Activated CD8-positive, alpha-beta memory T cell treated with anti-CD3 and anti-CD28 coated beads, Interleukin-2, amount 10 ng/mL, durations not matched to agents 7 days and 5 days (primary cell): ENCODE results near the gene ZNF33A. TPM values are rescaled to one million over a fixed set of nuclear protein-coding genes. Genes with fewer than 3 reads are reported as not detected.
"Not testable (repeated sequence)": the region's sequence is repeated elsewhere in the genome, so short reads cannot be mapped to it uniquely, and the experiment has no call there.

Experiments used
- ATAC-seq: fragments of 150-1000 bp; cut with Tn5 transposase; one replicate; pipeline ENCODE4 v1.10.0; 2021; ENCODE audit warnings: moderate library complexity
- CTCF ChIA-PET: fragments of 350-600 bp; sonication (Branson Sonifier 250); formaldehyde crosslinking; loops from one replicate; lab custom pipeline; 2021; ENCODE audit warnings: antibody characterized with exemption; lab: Charles Lee
- DNase-seq: peaks from one replicate; pipeline ENCODE4 v3.0.0-alpha.2; 2020
- H3K27ac Mint-ChIP-seq: one replicate; pipeline ENCODE4 v1.8.0; 2021; ENCODE audit warnings: mild to moderate bottlenecking, mixed read lengths
- H3K27me3 Mint-ChIP-seq: one replicate; pipeline ENCODE4 v1.8.0; 2021; ENCODE audit warnings: mixed read lengths
- H3K36me3 Mint-ChIP-seq: one replicate; pipeline ENCODE4 v1.8.0; 2021; ENCODE audit warnings: mild to moderate bottlenecking, mixed read lengths
- H3K4me1 Mint-ChIP-seq: one replicate; pipeline ENCODE4 v1.8.0; 2021; ENCODE audit warnings: mixed read lengths
- H3K4me3 Mint-ChIP-seq: one replicate; pipeline ENCODE4 v1.8.0; 2021; ENCODE audit warnings: mild to moderate bottlenecking, moderate library complexity, mixed read lengths
- H3K9me3 Mint-ChIP-seq: one replicate; pipeline ENCODE4 v1.8.0; 2022; ENCODE audit warnings: low read depth, mixed read lengths
- total RNA-seq, 2 experiments: library from RNA; stranded (reverse); gene quantifications; one replicate each; pipeline ENCODE4 v1.2.3, GENCODE V29; 2021

ZNF33A gene
- total RNA-seq, 2 experiments from 2014 or later: 21.4 to 27.1 TPM

GRCh38 chr10:38069663-38070062 is 59.2 kb downstream of the ZNF33A start:
- H3K4me1 Mint-ChIP-seq, H3K4me3 Mint-ChIP-seq, H3K36me3 Mint-ChIP-seq, H3K27me3 Mint-ChIP-seq, DNase-seq, ATAC-seq, H3K27ac Mint-ChIP-seq, CTCF ChIA-PET, H3K9me3 Mint-ChIP-seq: not testable (repeated sequence)

- ATAC-seq (no peak), DNase-seq (no peak)
- H3K4me3 Mint-ChIP-seq: no peak overlapping the region
- H3K36me3 Mint-ChIP-seq: peaks cover under 1% of the 10 kb centered on the region
- H3K9me3 Mint-ChIP-seq: peaks cover 7% of the 10 kb centered on the region
- no peaks in the 10 kb centered on the region for H3K27me3 Mint-ChIP-seq
- peaks cover 2% of the 10 kb centered on the region for H3K4me1 Mint-ChIP-seq
- CTCF ChIA-PET: no interaction called here
- H3K27ac Mint-ChIP-seq: no peak overlapping the region
These were observed 60.0 kb downstream of the ZNF33A start for GRCh38 chr10:38070501-38070900.

- H3K27me3 Mint-ChIP-seq: no peaks in the 10 kb centered on the region
- no peak overlapping the region for H3K4me3 Mint-ChIP-seq
- CTCF ChIA-PET: no interaction called here
- H3K9me3 Mint-ChIP-seq: peaks cover 5% of the 10 kb centered on the region
- no peaks in the 10 kb centered on the region for H3K36me3 Mint-ChIP-seq
- ATAC-seq (no peak), DNase-seq (no peak)
- no peak overlapping the region for H3K27ac Mint-ChIP-seq
- peaks cover 2% of the 10 kb centered on the region for H3K4me1 Mint-ChIP-seq
These were observed 62.1 kb downstream of the ZNF33A start for GRCh38 chr10:38072552-38072951.

- Mint-ChIP-seq H3K36me3 (peaks cover 3% of the 10 kb centered on the region), H3K27me3 (no peaks in the 10 kb centered on the region), H3K9me3 (peaks cover 5% of the 10 kb centered on the region), H3K27ac (no peak overlapping the region), H3K4me1 (no peaks in the 10 kb centered on the region), H3K4me3 (no peak overlapping the region)
- DNase-seq (no peak), ATAC-seq (no peak)
- CTCF ChIA-PET: no interaction called here
These were observed 66.2 kb downstream of the ZNF33A start for GRCh38 chr10:38076687-38077086.

- not testable (repeated sequence) for H3K27me3 Mint-ChIP-seq, ATAC-seq, DNase-seq, H3K9me3 Mint-ChIP-seq
- peaks cover 33% of the 10 kb centered on the region for H3K36me3 Mint-ChIP-seq
- H3K27ac Mint-ChIP-seq: peak overlapping the region; percentile 94
- peak overlapping the region; percentile 87 for H3K4me3 Mint-ChIP-seq
- H3K4me1 Mint-ChIP-seq: peaks cover 23% of the 10 kb centered on the region
- CTCF ChIA-PET: interaction anchor here (1.1 to 1.7 kb wide), 3 partner anchors 17 to 118 kb away, joined by 3 to 4 read pairs (median 4); partner anchors contain the start of gene ZNF25
These were observed 82.8 kb downstream of the ZNF33A start for GRCh38 chr10:38093318-38093717.

- CTCF ChIA-PET: interaction anchor here (1.1 to 1.7 kb wide), 3 partner anchors 16 to 118 kb away, joined by 3 to 4 read pairs (median 4); partner anchors contain the start of gene ZNF25
These were observed 83.3 kb downstream of the ZNF33A start for GRCh38 chr10:38093816-38094157.

GRCh38 chr10:38094158-38094926 is 83.9 kb downstream of the ZNF33A start, which contains the start of gene ZNF37A:
Gene ZNF37A (plus strand): TSS chr10:38094337. CDS start chr10:38096618, 2,281 bp downstream.
- Mint-ChIP-seq H3K9me3 (peaks cover 2% of the 10 kb centered on the region), H3K4me3 (peak within 1 kb of the TSS; percentile 87), H3K27ac (peak within 1 kb of the TSS; percentile 94), H3K27me3 (no peaks in the 10 kb centered on the region), H3K4me1 (peaks cover 26% of the 10 kb centered on the region), H3K36me3 (peaks cover 44% of the 10 kb centered on the region)
- ATAC-seq: peak; percentile 98
- CTCF ChIA-PET: interaction anchor here (1.1 to 1.7 kb wide), 4 partner anchors 16 to 119 kb away, joined by 3 to 7 read pairs (median 4); partner anchors contain the start of gene ZNF25
- DNase-seq: peak; percentile 95

More at GRCh38 chr10:38093816-38094157, 83.3 kb downstream of the ZNF33A start:
- Mint-ChIP-seq H3K9me3 (peaks cover 2% of the 10 kb centered on the region), H3K36me3 (peaks cover 38% of the 10 kb centered on the region), H3K4me3 (peak overlapping the region; percentile 87), H3K27me3 (no peaks in the 10 kb centered on the region), H3K4me1 (peaks cover 23% of the 10 kb centered on the region), H3K27ac (peak overlapping the region; percentile 94)
- no peak for DNase-seq
- ATAC-seq: peak; percentile 5

GRCh38 chr10:38094927-38095574 is 84.6 kb downstream of the ZNF33A start:
- Mint-ChIP-seq H3K27ac (peak overlapping the region; percentile 94), H3K4me1 (peaks cover 26% of the 10 kb centered on the region), H3K27me3 (no peaks in the 10 kb centered on the region), H3K36me3 (peaks cover 51% of the 10 kb centered on the region), H3K4me3 (peak overlapping the region; percentile 87), H3K9me3 (peaks cover 7% of the 10 kb centered on the region)
- CTCF ChIA-PET: interaction anchor here (0.7 to 1.2 kb wide), 2 partner anchors 92 to 118 kb away, joined by 3 to 7 read pairs; no protein-coding TSS in a partner anchor
- DNase-seq (no peak), ATAC-seq (no peak)

GRCh38 chr10:38102880-38103279 is 92.4 kb downstream of the ZNF33A start:
- no peak overlapping the region for H3K4me3 Mint-ChIP-seq
- peaks cover 91% of the 10 kb centered on the region for H3K36me3 Mint-ChIP-seq
- no peak overlapping the region for H3K27ac Mint-ChIP-seq
- peaks cover 3% of the 10 kb centered on the region for H3K4me1 Mint-ChIP-seq
- no peak for ATAC-seq
- H3K27me3 Mint-ChIP-seq: no peaks in the 10 kb centered on the region
- H3K9me3 Mint-ChIP-seq: peaks cover 41% of the 10 kb centered on the region
- CTCF ChIA-PET: no interaction called here
- DNase-seq: no peak

- Mint-ChIP-seq H3K36me3 (peaks cover 85% of the 10 kb centered on the region), H3K27me3 (no peaks in the 10 kb centered on the region), H3K27ac (no peak overlapping the region), H3K4me1 (peaks cover 3% of the 10 kb centered on the region), H3K9me3 (peaks cover 46% of the 10 kb centered on the region), H3K4me3 (no peak overlapping the region)
- DNase-seq (no peak), ATAC-seq (no peak)
- CTCF ChIA-PET: no interaction called here
These were observed 93.3 kb downstream of the ZNF33A start for GRCh38 chr10:38103756-38104155.

- Mint-ChIP-seq H3K4me1 (no peaks in the 10 kb centered on the region), H3K4me3 (no peak overlapping the region), H3K9me3 (peaks cover 41% of the 10 kb centered on the region), H3K27ac (no peak overlapping the region), H3K36me3 (peaks cover 54% of the 10 kb centered on the region), H3K27me3 (no peaks in the 10 kb centered on the region)
- no peak for ATAC-seq
- no peak for DNase-seq
- CTCF ChIA-PET: interaction anchor here (1.5 kb wide), 1 partner anchor 14 kb away, joined by 3 read pairs; no protein-coding TSS in a partner anchor
These were observed 101.7 kb downstream of the ZNF33A start for GRCh38 chr10:38112159-38112558.
